Activated CD8-positive, alpha-beta T cell treated with anti-CD3 and anti-CD28 coated beads, Interleukin-2, amount 10 ng/mL, durations not matched to agents 7 days and 5 days (primary cell): ENCODE results near the gene CRADD. TPM values are rescaled to one million over a fixed set of nuclear protein-coding genes. Genes with fewer than 3 reads are reported as not detected.

Source experiments
- ATAC-seq: fragments of 150-1000 bp; cut with Tn5 transposase; one replicate; pipeline ENCODE4 v1.10.0; 2021; ENCODE audit warnings: moderate library complexity
- CTCF ChIA-PET: fragments of 350-600 bp; sonication (Branson Sonifier 250); formaldehyde crosslinking; loops from one replicate; lab custom pipeline; 2021; ENCODE audit warnings: antibody characterized with exemption; lab: Charles Lee
- POLR2A ChIA-PET: fragments of 350-600 bp; sonication (Branson Sonifier 250); formaldehyde crosslinking; loops from one replicate; lab custom pipeline; 2021; ENCODE audit warnings: antibody characterized with exemption; lab: Charles Lee
- DNase-seq: peaks from one replicate; pipeline ENCODE4 v3.0.0-alpha.2; 2020
- H3K27ac Mint-ChIP-seq: one replicate; pipeline ENCODE4 v1.8.0; 2021; ENCODE audit warnings: mild to moderate bottlenecking, mixed read lengths
- H3K27me3 Mint-ChIP-seq: one replicate; pipeline ENCODE4 v1.8.0; 2021; ENCODE audit warnings: low read depth, mixed read lengths
- H3K36me3 Mint-ChIP-seq: one replicate; pipeline ENCODE4 v1.8.0; 2021; ENCODE audit warnings: low read depth, mixed read lengths
- H3K4me1 Mint-ChIP-seq: one replicate; pipeline ENCODE4 v1.8.0; 2021; ENCODE audit warnings: low read depth, mixed read lengths
- H3K4me3 Mint-ChIP-seq: one replicate; pipeline ENCODE4 v1.8.0; 2021; ENCODE audit warnings: mild to moderate bottlenecking, mixed read lengths
- H3K9me3 Mint-ChIP-seq: one replicate; pipeline ENCODE4 v1.8.0; 2022; ENCODE audit warnings: mixed read lengths; ENCODE audit not compliant: insufficient read depth
- total RNA-seq, 2 experiments: library from RNA; stranded (reverse); gene quantifications; one replicate each; pipeline ENCODE4 v1.2.3, GENCODE V29; 2021

Gene CRADD
- total RNA-seq, 2 experiments from 2014 or later, result 10.8 to 14.6 TPM

DNA sequence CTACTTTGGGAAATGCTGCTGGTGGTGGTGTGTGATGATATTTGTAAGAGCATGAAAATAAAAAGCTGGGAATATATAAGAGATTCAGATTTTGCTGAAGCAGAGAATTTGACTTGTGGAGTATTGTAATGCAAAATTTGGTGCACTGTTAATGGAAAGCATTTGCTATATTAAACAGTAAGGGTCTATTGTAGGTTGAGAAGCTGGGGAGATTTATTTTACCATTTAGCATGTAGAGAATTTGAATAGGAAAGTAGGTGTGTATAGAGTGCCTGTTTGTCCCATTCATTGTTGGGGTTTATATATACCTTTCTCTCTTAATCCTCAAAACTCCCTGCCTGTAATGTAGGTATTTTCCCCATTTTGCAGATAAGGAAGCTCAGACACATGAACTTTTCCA is 48.4 kb downstream of the CRADD start:
- Mint-ChIP-seq H3K4me1 (peaks cover 5% of the 10 kb centered on the region), H3K9me3 (peaks cover 5% of the 10 kb centered on the region), H3K27ac (no peak overlapping the region), H3K4me3 (no peak overlapping the region), H3K27me3 (no peaks in the 10 kb centered on the region), H3K36me3 (peaks cover 8% of the 10 kb centered on the region)
- ChIA-PET CTCF (no interaction called here), POLR2A (no interaction called here)
- ATAC-seq (no peak), DNase-seq (no peak)

DNA sequence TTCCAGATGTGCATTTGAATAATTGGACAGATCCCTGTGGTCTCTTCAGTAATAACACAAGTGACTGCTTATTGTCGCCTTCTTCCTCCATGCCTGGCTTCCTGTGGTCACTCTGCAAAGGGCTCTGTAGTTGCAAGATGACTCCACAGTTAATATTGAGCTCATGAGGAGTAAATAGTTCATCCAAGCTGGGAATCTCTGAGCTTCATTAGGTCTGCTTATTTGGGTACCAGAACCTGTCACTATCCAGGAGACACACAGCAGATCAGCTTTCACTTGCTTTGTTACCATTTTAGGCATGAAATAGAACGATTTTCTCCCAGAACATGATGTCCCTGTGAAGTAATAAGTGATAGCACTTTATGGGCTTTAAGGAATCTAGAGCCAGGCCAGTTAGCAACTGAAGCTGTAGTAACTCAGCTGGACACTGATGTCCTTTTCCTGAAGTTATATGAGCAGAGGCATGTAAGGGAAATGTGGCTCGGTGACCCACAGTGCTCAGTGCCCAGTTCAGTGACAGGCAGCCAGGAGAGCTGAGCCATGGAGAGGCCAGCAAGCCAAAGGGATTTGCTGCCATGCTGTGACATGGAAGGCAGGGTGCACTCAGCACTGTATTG is 50.1 kb downstream of the CRADD start:
- ATAC-seq (no peak), DNase-seq (no peak)
- H3K27me3 Mint-ChIP-seq, result no peaks in the 10 kb centered on the region
- no peaks in the 10 kb centered on the region for H3K9me3 Mint-ChIP-seq
- H3K4me3 Mint-ChIP-seq, result no peak overlapping the region
- peaks cover 5% of the 10 kb centered on the region for H3K4me1 Mint-ChIP-seq
- H3K36me3 Mint-ChIP-seq, result peaks cover 1% of the 10 kb centered on the region
- no peak overlapping the region for H3K27ac Mint-ChIP-seq
- ChIA-PET CTCF (interaction anchor here (1.1 to 1.2 kb wide), 4 partner anchors 14 to 374 kb away, joined by 3 to 5 read pairs (median 3); no protein-coding TSS in a partner anchor), POLR2A (no interaction called here)

DNA sequence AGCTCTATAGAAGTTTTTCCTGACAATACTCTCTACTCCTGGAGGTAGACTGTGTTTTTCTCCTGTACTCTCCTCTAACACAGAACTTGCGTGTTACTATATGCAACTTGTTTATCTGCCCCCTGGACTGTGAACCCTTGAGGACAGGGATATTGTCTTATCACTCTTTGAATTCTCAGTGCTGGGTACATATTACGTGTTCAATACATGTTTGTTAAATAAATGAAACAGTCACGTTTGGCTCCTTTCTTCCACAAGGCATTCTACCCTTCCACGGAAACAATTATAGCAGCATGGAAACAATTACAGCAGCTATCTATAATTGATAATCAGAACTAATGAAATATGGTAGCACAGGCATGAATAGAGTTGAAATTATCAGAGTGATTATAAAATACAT is 50.7 kb downstream of the CRADD start:
- Mint-ChIP-seq H3K4me1 (peaks cover 5% of the 10 kb centered on the region), H3K4me3 (no peak overlapping the region), H3K27ac (no peak overlapping the region), H3K27me3 (no peaks in the 10 kb centered on the region), H3K9me3 (no peaks in the 10 kb centered on the region), H3K36me3 (no peaks in the 10 kb centered on the region)
- ATAC-seq (no peak), DNase-seq (no peak)
- ChIA-PET POLR2A (no interaction called here), CTCF (interaction anchor here (1.1 to 1.5 kb wide), 3 partner anchors 14 to 374 kb away, joined by 3 to 5 read pairs (median 3); no protein-coding TSS in a partner anchor)

DNA sequence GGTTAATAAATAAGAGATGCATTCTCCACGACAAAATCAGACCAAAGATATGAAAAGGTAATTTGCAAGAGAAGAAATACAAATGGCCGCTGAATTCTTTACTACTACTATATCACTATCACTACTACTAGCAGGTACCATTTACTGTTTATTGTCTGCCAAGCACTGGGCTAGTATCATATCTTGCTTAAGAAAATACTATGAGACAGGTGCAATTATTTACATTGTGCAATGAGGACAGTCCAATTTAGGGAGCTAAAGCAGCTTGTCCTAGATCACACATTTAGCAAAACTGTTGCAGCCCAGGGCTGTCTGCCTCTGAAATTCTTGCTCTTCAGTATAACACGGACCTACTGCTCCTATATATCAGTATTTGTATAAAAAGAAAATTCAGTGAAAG is 52.8 kb downstream of the CRADD start:
- H3K4me1 Mint-ChIP-seq, result peaks cover 5% of the 10 kb centered on the region
- DNase-seq, result no peak
- POLR2A ChIA-PET, result no interaction called here

DNA sequence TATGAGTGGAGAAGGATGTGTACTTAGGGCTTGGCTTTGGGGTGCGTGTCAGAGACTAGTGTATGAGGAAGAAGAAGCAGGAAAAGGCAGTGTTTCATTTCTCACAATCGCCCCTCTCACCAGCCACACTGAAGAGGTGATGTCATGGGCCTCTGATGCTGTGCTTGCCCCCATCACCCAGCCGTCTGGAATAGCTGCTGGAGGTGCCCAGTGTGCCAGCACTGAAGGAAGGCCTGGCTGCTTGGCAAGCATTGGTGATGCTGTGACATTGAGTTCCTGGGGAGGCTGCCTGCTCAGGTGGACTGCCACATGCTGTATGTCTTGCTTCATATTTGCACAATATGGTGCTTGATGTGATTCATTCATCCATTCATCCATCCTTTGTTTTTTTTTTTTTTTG is 56.2 kb downstream of the CRADD start:
- Mint-ChIP-seq H3K4me1 (peaks cover 3% of the 10 kb centered on the region), H3K36me3 (peaks cover 2% of the 10 kb centered on the region), H3K27me3 (peaks cover 3% of the 10 kb centered on the region), H3K27ac (no peak overlapping the region), H3K4me3 (no peak overlapping the region), H3K9me3 (no peaks in the 10 kb centered on the region)
- DNase-seq, result no peak
- ATAC-seq, result no peak
- CTCF ChIA-PET, result interaction anchor here (1.0 kb wide), 1 partner anchor 369 kb away, joined by 3 read pairs; no protein-coding TSS in a partner anchor
- POLR2A ChIA-PET, result no interaction called here

More for the DNA sequence above, 52.8 kb downstream of the CRADD start:
- H3K9me3 Mint-ChIP-seq, result no peaks in the 10 kb centered on the region
- no peak overlapping the region for H3K27ac Mint-ChIP-seq
- H3K27me3 Mint-ChIP-seq, result no peaks in the 10 kb centered on the region
- CTCF ChIA-PET, result no interaction called here
- no peak for ATAC-seq
- H3K4me3 Mint-ChIP-seq, result no peak overlapping the region
- peaks cover 2% of the 10 kb centered on the region for H3K36me3 Mint-ChIP-seq

DNA sequence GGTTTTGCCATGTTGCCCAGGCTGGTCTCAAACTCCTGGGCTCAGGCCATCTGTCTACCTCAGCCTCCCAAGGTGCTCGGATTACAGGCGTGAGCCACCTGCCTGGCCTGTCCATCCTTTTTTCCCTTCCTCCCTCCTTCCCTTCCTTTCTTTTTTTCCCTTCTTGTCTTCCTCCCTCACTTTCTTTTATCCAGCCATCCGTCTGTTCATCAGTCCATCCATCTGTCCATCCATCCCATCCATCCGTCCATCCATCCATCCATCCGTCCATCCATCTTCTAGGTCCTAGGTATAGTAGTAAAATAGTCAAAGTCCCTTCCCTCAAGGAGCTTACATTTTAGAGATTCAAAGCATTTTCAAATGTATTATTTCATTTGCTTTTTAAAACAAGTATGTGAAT is 56.8 kb downstream of the CRADD start:
- ChIA-PET POLR2A (no interaction called here), CTCF (interaction anchor here (1.3 kb wide), 1 partner anchor 368 kb away, joined by 5 read pairs; no protein-coding TSS in a partner anchor)
- no peaks in the 10 kb centered on the region for H3K9me3 Mint-ChIP-seq
- ATAC-seq, result no peak
- H3K36me3 Mint-ChIP-seq, result peaks cover 2% of the 10 kb centered on the region
- peaks cover 6% of the 10 kb centered on the region for H3K4me1 Mint-ChIP-seq
- no peak overlapping the region for H3K27ac Mint-ChIP-seq
- DNase-seq, result no peak
- H3K27me3 Mint-ChIP-seq, result peaks cover 3% of the 10 kb centered on the region
- H3K4me3 Mint-ChIP-seq, result no peak overlapping the region

DNA sequence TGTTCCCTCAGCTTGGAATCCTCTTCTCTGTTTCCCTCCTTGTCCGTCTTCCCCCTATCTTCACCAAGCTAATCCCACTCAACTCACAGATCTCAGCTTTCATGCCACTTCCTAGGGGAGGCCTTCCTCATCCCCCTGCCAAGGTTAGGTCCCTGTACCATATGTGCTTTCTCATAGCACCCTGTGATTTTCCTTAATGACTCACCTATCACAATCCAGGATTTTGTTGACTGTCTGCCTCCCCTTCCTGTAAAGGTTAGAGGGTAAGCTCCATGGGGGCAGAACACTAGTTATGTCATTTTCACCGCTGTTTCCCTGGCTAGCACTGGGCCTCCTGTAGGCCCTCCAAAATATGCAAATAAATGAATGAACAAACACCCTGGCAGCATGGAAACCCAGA is 57.6 kb downstream of the CRADD start:
- no peak for DNase-seq
- ChIA-PET CTCF (interaction anchor here (1.3 kb wide), 1 partner anchor 367 kb away, joined by 5 read pairs; no protein-coding TSS in a partner anchor), POLR2A (no interaction called here)
- H3K27ac Mint-ChIP-seq, result no peak overlapping the region
- H3K9me3 Mint-ChIP-seq, result no peaks in the 10 kb centered on the region
- H3K27me3 Mint-ChIP-seq, result peaks cover 3% of the 10 kb centered on the region
- no peak overlapping the region for H3K4me3 Mint-ChIP-seq
- peaks cover 7% of the 10 kb centered on the region for H3K4me1 Mint-ChIP-seq
- H3K36me3 Mint-ChIP-seq, result peaks cover 2% of the 10 kb centered on the region
- no peak for ATAC-seq

DNA sequence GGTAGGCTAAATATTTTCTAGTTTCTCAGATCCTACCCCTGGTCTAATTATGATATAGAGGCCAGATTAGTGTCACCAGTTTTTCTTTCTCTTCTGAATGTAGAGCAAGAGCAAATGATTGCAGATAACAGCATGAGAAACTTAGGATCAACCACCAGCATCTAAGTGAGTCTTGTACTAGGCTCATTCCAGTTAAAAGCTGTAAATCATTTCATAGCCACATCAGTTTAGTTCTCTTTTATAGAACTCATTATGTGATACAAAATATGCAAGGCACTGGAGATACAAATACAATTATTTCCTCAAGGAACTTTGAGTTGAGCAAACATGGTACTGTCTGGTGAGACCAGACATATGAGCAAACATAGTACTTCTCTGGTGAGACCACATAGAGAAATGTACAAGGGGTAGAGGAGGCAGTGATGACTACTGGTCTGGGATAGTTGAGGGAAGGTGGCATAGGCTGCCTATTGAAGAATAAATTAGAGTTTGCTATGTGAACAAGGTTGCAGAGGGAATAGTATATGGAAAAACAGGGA is 59.5 kb downstream of the CRADD start:
- H3K4me1 Mint-ChIP-seq, result peaks cover 19% of the 10 kb centered on the region
- no peak overlapping the region for H3K27ac Mint-ChIP-seq
- ChIA-PET POLR2A (no interaction called here), CTCF (no interaction called here)
- H3K9me3 Mint-ChIP-seq, result no peaks in the 10 kb centered on the region
- H3K27me3 Mint-ChIP-seq, result peaks cover 3% of the 10 kb centered on the region
- DNase-seq (no peak), ATAC-seq (no peak)
- H3K4me3 Mint-ChIP-seq, result no peak overlapping the region
- H3K36me3 Mint-ChIP-seq, result peaks cover 2% of the 10 kb centered on the region

DNA sequence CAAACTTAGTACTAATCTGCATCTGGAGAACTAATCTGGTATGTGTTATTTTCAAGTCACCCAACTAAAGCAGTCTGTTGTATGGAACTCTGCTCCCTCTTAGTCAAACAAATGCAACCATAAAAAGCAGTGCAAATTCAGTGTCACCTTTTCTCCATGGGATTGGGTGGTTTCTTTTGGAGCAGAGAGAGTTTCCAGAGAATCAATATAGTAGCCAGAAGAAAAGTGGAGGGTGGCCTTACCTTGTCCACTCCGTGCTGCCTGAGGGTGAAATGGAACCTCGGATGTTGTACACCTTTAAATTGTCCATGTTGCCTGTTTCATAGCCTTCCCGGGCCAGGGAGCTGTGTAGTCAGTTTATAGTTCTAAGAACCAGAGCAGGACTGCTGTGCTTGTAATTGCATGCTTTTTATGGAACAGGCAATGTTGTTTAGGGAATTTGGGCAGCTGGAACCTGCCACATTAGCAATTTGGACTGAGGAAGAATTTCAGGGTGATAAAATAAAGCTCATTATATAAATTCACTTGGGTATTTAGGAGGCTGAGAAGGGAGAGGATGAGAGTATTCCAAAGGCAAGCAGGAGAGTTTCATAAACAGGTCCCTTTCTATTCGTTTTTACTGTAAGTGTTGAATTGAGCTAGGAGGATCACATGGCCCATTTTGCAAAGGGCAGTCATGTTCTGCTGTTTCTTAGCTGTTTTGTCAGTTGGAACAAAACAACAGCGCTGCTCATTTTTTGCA is 60.5 kb downstream of the CRADD start:
- Mint-ChIP-seq H3K4me3 (no peak overlapping the region), H3K9me3 (no peaks in the 10 kb centered on the region), H3K27me3 (peaks cover 3% of the 10 kb centered on the region), H3K27ac (no peak overlapping the region), H3K36me3 (peaks cover 2% of the 10 kb centered on the region), H3K4me1 (peaks cover 26% of the 10 kb centered on the region)
- CTCF ChIA-PET, result interaction anchor here (1.0 to 1.6 kb wide), 2 partner anchors 38 to 364 kb away, joined by 4 to 7 read pairs; no protein-coding TSS in a partner anchor
- POLR2A ChIA-PET, result no interaction called here
- no peak for DNase-seq
- ATAC-seq, result no peak

DNA sequence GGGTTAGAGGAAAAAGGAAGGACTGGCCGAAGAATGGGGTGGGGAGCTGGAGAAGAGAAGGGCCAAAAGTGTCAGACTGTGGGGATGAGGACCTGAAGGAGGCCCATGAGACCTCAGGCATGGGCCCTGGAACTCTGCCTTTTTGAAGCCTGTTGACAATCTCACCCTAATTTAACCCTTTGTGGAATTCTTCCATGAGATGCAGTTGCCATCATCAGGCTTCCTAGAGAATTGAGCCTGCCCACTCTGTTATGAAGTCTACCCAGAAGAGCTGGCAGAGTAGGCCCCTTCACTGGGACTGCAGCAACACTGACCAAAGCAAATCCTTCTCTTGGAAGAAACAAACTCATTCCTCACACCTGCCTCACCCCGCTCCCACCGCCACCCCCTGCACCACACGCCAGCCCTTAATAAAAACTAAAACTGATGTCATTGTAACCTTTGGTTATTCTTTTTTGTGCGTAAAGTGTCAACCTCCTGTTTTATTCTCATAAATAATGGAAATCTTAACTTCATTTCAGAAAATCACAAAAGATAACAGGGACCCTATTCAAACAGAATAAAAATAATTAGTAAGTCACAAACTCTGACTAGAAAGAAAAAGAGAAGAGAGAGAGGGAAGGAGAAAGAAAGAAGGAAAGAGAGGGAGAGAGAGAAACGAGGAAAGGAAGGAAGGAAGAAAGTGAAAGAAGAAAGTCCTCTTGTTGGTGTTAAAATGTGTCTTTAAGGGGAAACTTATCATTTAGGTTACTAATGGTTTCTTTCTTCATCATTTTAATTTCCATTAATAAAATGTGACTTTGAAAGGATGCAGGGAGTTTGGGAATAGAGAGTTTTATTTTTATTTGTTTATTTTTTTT is 61.3 kb downstream of the CRADD start:
- DNase-seq (no peak), ATAC-seq (no peak)
- Mint-ChIP-seq H3K9me3 (no peaks in the 10 kb centered on the region), H3K36me3 (peaks cover 2% of the 10 kb centered on the region), H3K27me3 (peaks cover 3% of the 10 kb centered on the region), H3K27ac (no peak overlapping the region), H3K4me3 (no peak overlapping the region), H3K4me1 (peaks cover 33% of the 10 kb centered on the region)
- CTCF ChIA-PET, result interaction anchor here (1.0 to 1.6 kb wide), 2 partner anchors 38 to 363 kb away, joined by 4 to 7 read pairs; no protein-coding TSS in a partner anchor
- POLR2A ChIA-PET, result no interaction called here

DNA sequence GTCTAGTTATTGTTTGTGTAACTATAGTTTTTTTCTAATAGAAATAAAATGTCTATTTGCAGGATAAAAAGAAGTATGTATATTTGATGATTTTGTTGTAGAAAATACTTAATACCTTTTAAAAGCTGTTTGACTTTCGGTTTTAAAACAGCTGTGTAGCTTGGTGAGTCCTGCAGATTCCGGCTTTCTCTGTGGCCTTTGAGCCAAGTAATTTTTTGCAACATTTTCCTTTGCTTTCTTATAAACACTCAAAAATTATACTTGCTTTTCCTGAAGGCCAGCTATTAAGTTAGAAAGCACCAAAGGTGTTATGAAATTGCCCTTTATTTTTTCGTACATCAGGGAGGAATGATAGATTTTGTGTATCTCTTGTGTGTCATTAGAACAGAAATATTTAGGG is 63.6 kb downstream of the CRADD start:
- Mint-ChIP-seq H3K36me3 (no peaks in the 10 kb centered on the region), H3K27ac (peak overlapping the region; percentile 10), H3K9me3 (no peaks in the 10 kb centered on the region), H3K27me3 (peaks cover 3% of the 10 kb centered on the region), H3K4me1 (peaks cover 34% of the 10 kb centered on the region), H3K4me3 (no peak overlapping the region)
- DNase-seq, result no peak
- no peak for ATAC-seq
- CTCF ChIA-PET, result interaction anchor here (0.6 to 3.3 kb wide), 13 partner anchors 9 to 361 kb away, joined by 3 to 35 read pairs (median 7); partner anchors contain the start of gene SOCS2
- POLR2A ChIA-PET, result interaction anchor here (0.7 kb wide), 1 partner anchor 19 kb away, joined by 3 read pairs; no protein-coding TSS in a partner anchor
